ENCODE results near the gene CTNNA3.

Gene CTNNA3

GRCh38 chr10:66910671-66911070 is 785.3 kb downstream of the CTNNA3 start:
- H3K36me3 ChIP-seq (ENCODE audit: control insufficient read depth in 2 of 2, insufficient read depth in 1 of 2, low read length in 2 of 2): no peaks in the 10 kb centered on the region
- H3K4me3 ChIP-seq (ENCODE audit: low read depth, low read length): no peak overlapping the region
- H3K4me1 ChIP-seq (ENCODE audit: control insufficient read depth, insufficient read depth, low read length): no peaks in the 10 kb centered on the region
- no peaks in the 10 kb centered on the region for H3K9me3 ChIP-seq (ENCODE audit: control insufficient read depth, insufficient read depth, low read depth, low read length)
- CTCF ChIA-PET: no interaction called here
- no peak overlapping the region for H3K27ac ChIP-seq (ENCODE audit: extremely low read depth, low read depth, low read length)
- TF ChIP-seq ZNF664 (tag by site-specific recombination; IDR thresholded peaks at IDR 0.05) (no peak), INSM2 (tag by site-specific recombination; IDR thresholded peaks at IDR 0.05) (no peak), PRDM6 (tag by site-specific recombination; IDR thresholded peaks at IDR 0.05) (no peak), ZNF24 (tag by site-specific recombination; IDR thresholded peaks at IDR 0.05) (no peak), ZNF2 (tag by site-specific recombination; IDR thresholded peaks at IDR 0.05) (no peak), ZNF157 (tag by site-specific recombination; IDR thresholded peaks at IDR 0.05) (no peak), ELK4 (IDR thresholded peaks at IDR 0.05; ENCODE audit: borderline replicate concordance, low read depth, low read length) (no peak), GLI4 (tag by site-specific recombination; IDR thresholded peaks at IDR 0.05) (no peak), ZNF518A (tag by site-specific recombination; conservative IDR thresholded peaks at IDR 0.05; ENCODE audit: low read depth) (no peak), ZNF140 (tag by site-specific recombination; IDR thresholded peaks at IDR 0.05) (no peak)
- POLR2A ChIA-PET: no interaction called here

- Histone ChIP-seq H3K36me3 (ENCODE audit: control insufficient read depth in 2 of 2, insufficient read depth in 1 of 2, low read length in 2 of 2) (no peaks in the 10 kb centered on the region), H3K4me1 (ENCODE audit: control insufficient read depth, insufficient read depth, low read length) (no peaks in the 10 kb centered on the region), H3K27ac (ENCODE audit: extremely low read depth, low read depth, low read length) (no peak overlapping the region), H3K4me3 (ENCODE audit: low read depth, low read length) (no peak overlapping the region), H3K9me3 (ENCODE audit: control insufficient read depth, insufficient read depth, low read depth, low read length) (no peaks in the 10 kb centered on the region)
- POLR2A ChIA-PET: no interaction called here
- CTCF ChIA-PET: interaction anchor here (1.2 kb wide), 1 partner anchor 10 kb away, joined by 3 read pairs; no protein-coding TSS in a partner anchor
- TF ChIP-seq ZNF561 (tag by site-specific recombination; IDR thresholded peaks at IDR 0.05; ENCODE audit: borderline replicate concordance) (no peak), ZNF707 (tag by site-specific recombination; IDR thresholded peaks at IDR 0.05) (no peak), ZNF354C (tag by site-specific recombination; IDR thresholded peaks at IDR 0.05; ENCODE audit: borderline replicate concordance, low read depth) (no peak), RBAK (tag by site-specific recombination; IDR thresholded peaks at IDR 0.05) (no peak), ZNF837 (tag by site-specific recombination; IDR thresholded peaks at IDR 0.05) (no peak), ZNF37A (tag by site-specific recombination; IDR thresholded peaks at IDR 0.05) (no peak), ZNF211 (tag by site-specific recombination; IDR thresholded peaks at IDR 0.05; ENCODE audit: low read depth) (no peak), ZBTB11 (tag by site-specific recombination; conservative IDR thresholded peaks at IDR 0.05; ENCODE audit: low read depth) (no peak), ZNF664 (tag by site-specific recombination; IDR thresholded peaks at IDR 0.05) (no peak), ZNF18 (tag by site-specific recombination; IDR thresholded peaks at IDR 0.05) (no peak)
Observed at GRCh38 chr10:66892871-66893270, 803.1 kb downstream of the CTNNA3 start.
